Measurements from ENCODE around the gene FAM20A.

FAM20A gene

GRCh38 chr17:68592009-68592408, 9.2 kb downstream of the FAM20A start:
- no peak for DNase-seq (ENCODE audit: low read depth)
- no peak overlapping the region for H3K4me3 ChIP-seq (ENCODE audit: low read length)
- no peak for TF ChIP-seq CTCF (IDR thresholded peaks at IDR 0.05; ENCODE audit: insufficient read depth, low read depth, low read length, missing control alignments)

- no peak for TF ChIP-seq CTCF (IDR thresholded peaks at IDR 0.05; ENCODE audit: insufficient read depth, low read depth, low read length, missing control alignments)
- H3K4me3 ChIP-seq (ENCODE audit: low read length) = no peak overlapping the region
- no peak for DNase-seq (ENCODE audit: low read depth)
These were observed 9.6 kb downstream of the FAM20A start for GRCh38 chr17:68591583-68591982.

GRCh38 chr17:68589086-68589485, 12.1 kb downstream of the FAM20A start:
- no peak for TF ChIP-seq CTCF (IDR thresholded peaks at IDR 0.05; ENCODE audit: insufficient read depth, low read depth, low read length, missing control alignments)
- DNase-seq (ENCODE audit: low read depth) = no peak
- no peak overlapping the region for H3K4me3 ChIP-seq (ENCODE audit: low read length)

GRCh38 chr17:68588362-68588761, 12.8 kb downstream of the FAM20A start:
- no peak for TF ChIP-seq CTCF (IDR thresholded peaks at IDR 0.05; ENCODE audit: insufficient read depth, low read depth, low read length, missing control alignments)

GRCh38 chr17:68587847-68588246, 13.3 kb downstream of the FAM20A start:
- H3K4me3 ChIP-seq (ENCODE audit: low read length) = no peak overlapping the region
- DNase-seq (ENCODE audit: low read depth) = no peak
- no peak for TF ChIP-seq CTCF (IDR thresholded peaks at IDR 0.05; ENCODE audit: insufficient read depth, low read depth, low read length, missing control alignments)

More at GRCh38 chr17:68588362-68588761, 12.8 kb downstream of the FAM20A start:
- no peak overlapping the region for H3K4me3 ChIP-seq (ENCODE audit: low read length)
- no peak for DNase-seq (ENCODE audit: low read depth)

GRCh38 chr17:68587026-68587425, 14.1 kb downstream of the FAM20A start:
- H3K4me3 ChIP-seq (ENCODE audit: low read length) = no peak overlapping the region
- no peak for DNase-seq (ENCODE audit: low read depth)
- no peak for TF ChIP-seq CTCF (IDR thresholded peaks at IDR 0.05; ENCODE audit: insufficient read depth, low read depth, low read length, missing control alignments)

- no peak overlapping the region for H3K4me3 ChIP-seq (ENCODE audit: low read length)
- peak; percentile 58 for DNase-seq (ENCODE audit: low read depth)
- no peak for TF ChIP-seq CTCF (IDR thresholded peaks at IDR 0.05; ENCODE audit: insufficient read depth, low read depth, low read length, missing control alignments)
These were observed 15.5 kb downstream of the FAM20A start for GRCh38 chr17:68585643-68586042.
